SKM-1 treated with dmso at 0.1 percent for 144 hours (cell line): ENCODE measurements around the gene TOP2A.
"Not testable (repeated sequence)": the region's sequence is repeated elsewhere in the genome, so short reads cannot be mapped to it uniquely, and the experiment has no call there.

Experiments used
- DNase-seq: peaks from one replicate; lab custom pipeline; 2025; ENCODE audit not compliant: unreplicated experiment; lab: John Stamatoyannopoulos, UW

The TOP2A gene

GRCh38 chr17:40382251-40382650 is 35.4 kb downstream of the TOP2A start:
- no peak for DNase-seq

GRCh38 chr17:40378966-40379365 is 38.7 kb downstream of the TOP2A start:
- DNase-seq = no peak

GRCh38 chr17:40377832-40378231 is 39.9 kb downstream of the TOP2A start:
- DNase-seq = no peak

GRCh38 chr17:40376541-40376940 is 41.2 kb downstream of the TOP2A start:
- DNase-seq = not testable (repeated sequence)

GRCh38 chr17:40375786-40376185 is 41.9 kb downstream of the TOP2A start:
- DNase-seq = not testable (repeated sequence)

GRCh38 chr17:40374821-40375498 is 42.7 kb downstream of the TOP2A start:
- DNase-seq = no peak

- DNase-seq = no peak
Measured at GRCh38 chr17:40373999-40374398, 43.7 kb downstream of the TOP2A start.

GRCh38 chr17:40373324-40373723 is 44.4 kb downstream of the TOP2A start:
- DNase-seq = no peak

- not testable (repeated sequence) for DNase-seq
Measured at GRCh38 chr17:40372644-40373043, 45.1 kb downstream of the TOP2A start.

GRCh38 chr17:40372031-40372430 is 45.7 kb downstream of the TOP2A start:
- no peak for DNase-seq

GRCh38 chr17:40371261-40371929 is 46.3 kb downstream of the TOP2A start:
- DNase-seq = no peak

- no peak for DNase-seq
Measured at GRCh38 chr17:40369923-40370322, 47.8 kb downstream of the TOP2A start.

- DNase-seq = not testable (repeated sequence)
Measured at GRCh38 chr17:40367728-40368127, 50.0 kb downstream of the TOP2A start.

GRCh38 chr17:40366861-40367518 is 50.7 kb downstream of the TOP2A start:
- DNase-seq = no peak

- DNase-seq = no peak
Measured at GRCh38 chr17:40366076-40366860, 51.4 kb downstream of the TOP2A start.

GRCh38 chr17:40364906-40365305 is 52.8 kb downstream of the TOP2A start:
- DNase-seq = no peak

GRCh38 chr17:40364121-40364861 is 53.4 kb downstream of the TOP2A start, which contains the start of gene GJD3:
GJD3 (minus strand) TSS chr17:40364737; CDS start chr17:40363815, 922 bp downstream.
- no peak for DNase-seq

- DNase-seq = no peak
Measured at GRCh38 chr17:40363111-40363827, 54.4 kb downstream of the TOP2A start.

- DNase-seq = peak; percentile 79
Measured at GRCh38 chr17:40362696-40363110, 55.0 kb downstream of the TOP2A start.
